NCI-H526 (cell line): Measurements from ENCODE around the gene LRRC10B.

Experiments
- DNase-seq, 2 experiments: peaks; one replicate each; lab custom pipeline; 2025; lab: John Stamatoyannopoulos, UW

LRRC10B gene

GRCh38 chr11:61486779-61487178 is 21.8 kb upstream of the LRRC10B start:
- no peak for DNase-seq

GRCh38 chr11:61487342-61488025 is 21.1 kb upstream of the LRRC10B start:
- no peak for DNase-seq

GRCh38 chr11:61488651-61489291 is 19.8 kb upstream of the LRRC10B start:
- peak in 1 of 2 experiments; percentile 38 for DNase-seq

GRCh38 chr11:61489833-61490721 is 18.5 kb upstream of the LRRC10B start:
- DNase-seq = peak in 1 of 2 experiments; percentile 60

GRCh38 chr11:61491736-61492395 is 16.7 kb upstream of the LRRC10B start:
- DNase-seq = no peak

GRCh38 chr11:61494381-61494961 is 14.1 kb upstream of the LRRC10B start:
- DNase-seq = no peak

GRCh38 chr11:61495801-61496601 is 12.5 kb upstream of the LRRC10B start:
- peak in 1 of 2 experiments; percentile 49 for DNase-seq

GRCh38 chr11:61496602-61497400 is 11.7 kb upstream of the LRRC10B start:
- DNase-seq = no peak

GRCh38 chr11:61497473-61497872 is 11.1 kb upstream of the LRRC10B start:
- DNase-seq = no peak

GRCh38 chr11:61497876-61498275 is 10.7 kb upstream of the LRRC10B start:
- DNase-seq = no peak

GRCh38 chr11:61498767-61499341 is 9.7 kb upstream of the LRRC10B start:
- DNase-seq = no peak

- DNase-seq = no peak
Measured at GRCh38 chr11:61499816-61500491, 8.6 kb upstream of the LRRC10B start.

- no peak for DNase-seq
Measured at GRCh38 chr11:61502522-61502921, 6.0 kb upstream of the LRRC10B start.

GRCh38 chr11:61503135-61503770 is 5.3 kb upstream of the LRRC10B start:
- no peak for DNase-seq

GRCh38 chr11:61505106-61505505 is 3.4 kb upstream of the LRRC10B start:
- no peak for DNase-seq

- DNase-seq = no peak
Measured at GRCh38 chr11:61505640-61506155, 2.9 kb upstream of the LRRC10B start.

- DNase-seq = no peak
Measured at GRCh38 chr11:61507012-61507768, 1.4 kb upstream of the LRRC10B start.
